Upper lobe of left lung (tissue), 6 donors: ENCODE results near the gene MANBA. TPM values are rescaled to one million over a fixed set of nuclear protein-coding genes. Genes with fewer than 3 reads are reported as not detected.

ENCODE experiments used
- ATAC-seq, 2 donors: fragments of 200-7000 bp; cut with Tn5 transposase; one replicate each; pipeline ENCODE4 v1.9.1; 2022; ENCODE audit warnings: mild to moderate bottlenecking in 2 of 2, moderate library complexity in 2 of 2; ENCODE audit not compliant: low FRiP score in 2 of 2
- DNase-seq, 2 donors: peaks; one replicate each; pipeline ENCODE4 v3.0.0-alpha.2; 2019 to 2020
- H3K27ac ChIP-seq, 4 donors: fragments of 200-600 bp; sonication (generic); one replicate each; pipeline ENCODE4 v1.5.1; 2016 to 2019
- H3K27me3 ChIP-seq, 4 donors: fragments of 200-600 bp; sonication (generic); one replicate each; pipeline ENCODE4 v1.5.1; 2017 to 2019
- H3K36me3 ChIP-seq, 4 donors: fragments of 200-600 bp; sonication (generic); one replicate each; pipeline ENCODE4 v1.5.1; 2016 to 2019
- H3K4me1 ChIP-seq, 4 donors: fragments of 200-600 bp; sonication (generic); one replicate each; pipeline ENCODE4 v1.5.1; 2018 to 2019
- H3K4me3 ChIP-seq, 4 donors: fragments of 200-600 bp; sonication (generic); one replicate each; pipeline ENCODE4 v1.5.1; 2017 to 2019; ENCODE audit warnings: mild to moderate bottlenecking in 2 of 4, moderate library complexity in 1 of 4
- H3K9me3 ChIP-seq, 4 donors: fragments of 200-600 bp; sonication (generic); one replicate each; pipeline ENCODE4 v1.5.1; 2018 to 2019
- EP300 ChIP-seq, 4 donors: sonication (generic); formaldehyde crosslinking; IDR thresholded peaks; one replicate each; pipeline ENCODE4 v1.5.1; 2017; ENCODE audit warnings: antibody characterized with exemption in 4 of 4, control low read depth in 2 of 4
- POLR2A ChIP-seq, 4 donors: fragments of 450-650 bp; IDR thresholded peaks; one replicate each; pipeline ENCODE4 v1.5.1; 2016 to 2017; ENCODE audit warnings: antibody characterized with exemption in 4 of 4, mild to moderate bottlenecking in 2 of 4
- POLR2AphosphoS5 ChIP-seq, 2 donors: sonication (generic); formaldehyde crosslinking; IDR thresholded peaks; one replicate each; pipeline ENCODE4 v1.5.1; 2017; ENCODE audit warnings: antibody characterized with exemption in 2 of 2
- WGBS, 2 donors: methylation state at CpG; one replicate each; pipeline ENCODE4 v1.1.5; 2017 to 2018; 5-methylcytosine and 5-hydroxymethylcytosine counted together
- total RNA-seq, 6 donors: library from RNA; depleted of rRNA in 4 of 6; stranded (reverse); fragments of >200 nt in 4 of 6; gene quantifications; one replicate each; pipeline versions ENCODE4 v1.1.0 to v1.2.1, GENCODE V29; 2016 to 2021
- TF ChIP-seq, protein P1 (sequence below), 6 experiments: fragments of 450-650 bp in 4 of 6; fragments of 200-600 bp in 2 of 6; sonication (generic) in 2 of 6; IDR thresholded peaks; one replicate each; pipeline ENCODE4 v1.5.1; 2016 to 2019; ENCODE audit warnings: antibody characterized with exemption in 6 of 6
- donor health status: DM: no; HTN: no; CAD: no; lungs with moderate emphysema.
- donor health status: DM: no; HTN: yes; CAD: no; lungs with severe emphysema.

The MANBA gene
- total RNA-seq, 6 donors from 2014 or later = 47.6 to 152 (median 59.3) TPM

DNA sequence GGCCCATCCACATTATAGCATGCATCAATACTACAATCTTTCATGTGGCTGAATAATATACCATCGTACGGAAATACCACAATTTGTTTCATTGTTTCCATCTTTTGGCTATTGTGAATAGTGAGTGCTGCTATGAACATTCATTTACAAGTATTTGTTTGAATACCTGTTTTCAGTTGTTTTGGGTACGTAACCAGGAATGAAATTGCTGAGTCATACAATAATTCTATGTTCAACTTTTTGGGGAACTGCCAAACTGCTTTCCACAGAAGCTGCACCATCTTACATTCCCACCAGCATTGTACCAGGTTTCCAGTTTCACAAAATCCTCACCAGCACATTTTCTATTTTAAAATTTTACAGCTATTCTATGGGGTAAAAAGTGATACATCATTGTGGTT lies 28.5 kb upstream of the MANBA start:
- Histone ChIP-seq H3K36me3 (peaks cover 0 to 15% (median 0%) of the 10 kb centered on the region in 4 donors), H3K27me3 (no peaks in the 10 kb centered on the region), H3K4me1 (no peaks in the 10 kb centered on the region), H3K4me3 (no peak overlapping the region), H3K27ac (no peak overlapping the region), H3K9me3 (no peaks in the 10 kb centered on the region)
- TF ChIP-seq, protein P1, sequence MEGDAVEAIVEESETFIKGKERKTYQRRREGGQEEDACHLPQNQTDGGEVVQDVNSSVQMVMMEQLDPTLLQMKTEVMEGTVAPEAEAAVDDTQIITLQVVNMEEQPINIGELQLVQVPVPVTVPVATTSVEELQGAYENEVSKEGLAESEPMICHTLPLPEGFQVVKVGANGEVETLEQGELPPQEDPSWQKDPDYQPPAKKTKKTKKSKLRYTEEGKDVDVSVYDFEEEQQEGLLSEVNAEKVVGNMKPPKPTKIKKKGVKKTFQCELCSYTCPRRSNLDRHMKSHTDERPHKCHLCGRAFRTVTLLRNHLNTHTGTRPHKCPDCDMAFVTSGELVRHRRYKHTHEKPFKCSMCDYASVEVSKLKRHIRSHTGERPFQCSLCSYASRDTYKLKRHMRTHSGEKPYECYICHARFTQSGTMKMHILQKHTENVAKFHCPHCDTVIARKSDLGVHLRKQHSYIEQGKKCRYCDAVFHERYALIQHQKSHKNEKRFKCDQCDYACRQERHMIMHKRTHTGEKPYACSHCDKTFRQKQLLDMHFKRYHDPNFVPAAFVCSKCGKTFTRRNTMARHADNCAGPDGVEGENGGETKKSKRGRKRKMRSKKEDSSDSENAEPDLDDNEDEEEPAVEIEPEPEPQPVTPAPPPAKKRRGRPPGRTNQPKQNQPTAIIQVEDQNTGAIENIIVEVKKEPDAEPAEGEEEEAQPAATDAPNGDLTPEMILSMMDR (IDR thresholded peaks at IDR 0.05) = no peak
- no peak for TF ChIP-seq POLR2A (IDR thresholded peaks at IDR 0.05)
- TF ChIP-seq POLR2AphosphoS5 (IDR thresholded peaks at IDR 0.05) = peak in 1 of 2 donors; percentile 20
- TF ChIP-seq EP300 (IDR thresholded peaks at IDR 0.05) = no peak
- 63 to 85% methylated on average over 3 of the region's 3 CpGs for WGBS, 2 donors
- DNase-seq (no peak), ATAC-seq (no peak)

DNA sequence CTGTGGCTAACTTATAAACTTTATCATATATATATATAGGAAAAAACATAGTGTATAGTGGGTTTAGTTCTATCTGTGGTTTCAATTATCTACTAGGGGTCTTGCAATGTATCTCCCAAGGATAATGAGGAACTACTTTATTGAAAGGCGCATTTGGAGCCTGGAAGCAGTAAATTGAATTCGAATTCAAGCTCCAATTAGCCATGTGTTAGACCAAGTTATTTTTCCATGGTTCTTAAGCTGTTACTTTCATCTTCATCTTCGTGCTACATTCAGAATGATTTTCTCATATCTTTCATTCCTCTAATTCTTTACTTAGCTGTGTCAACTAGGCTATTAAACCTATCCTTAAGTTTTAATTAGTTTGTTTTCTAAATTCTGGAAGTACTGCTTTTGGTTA lies 27.2 kb upstream of the MANBA start:
- ATAC-seq (no peak), DNase-seq (no peak)
- H3K9me3 ChIP-seq = no peaks in the 10 kb centered on the region
- no peaks in the 10 kb centered on the region for H3K27me3 ChIP-seq
- H3K4me3 ChIP-seq = no peak overlapping the region
- no peak overlapping the region for H3K27ac ChIP-seq
- WGBS, 2 donors = 92 to 93% methylated on average over 3 of the region's 3 CpGs
- peaks cover 0 to 9% (median 0%) of the 10 kb centered on the region in 4 donors for H3K36me3 ChIP-seq
- no peaks in the 10 kb centered on the region for H3K4me1 ChIP-seq
- no peak for TF ChIP-seq POLR2A (IDR thresholded peaks at IDR 0.05)
- TF ChIP-seq POLR2AphosphoS5 (IDR thresholded peaks at IDR 0.05) = no peak
- TF ChIP-seq, protein P1 (IDR thresholded peaks at IDR 0.05) = no peak
- TF ChIP-seq EP300 (IDR thresholded peaks at IDR 0.05) = no peak

DNA sequence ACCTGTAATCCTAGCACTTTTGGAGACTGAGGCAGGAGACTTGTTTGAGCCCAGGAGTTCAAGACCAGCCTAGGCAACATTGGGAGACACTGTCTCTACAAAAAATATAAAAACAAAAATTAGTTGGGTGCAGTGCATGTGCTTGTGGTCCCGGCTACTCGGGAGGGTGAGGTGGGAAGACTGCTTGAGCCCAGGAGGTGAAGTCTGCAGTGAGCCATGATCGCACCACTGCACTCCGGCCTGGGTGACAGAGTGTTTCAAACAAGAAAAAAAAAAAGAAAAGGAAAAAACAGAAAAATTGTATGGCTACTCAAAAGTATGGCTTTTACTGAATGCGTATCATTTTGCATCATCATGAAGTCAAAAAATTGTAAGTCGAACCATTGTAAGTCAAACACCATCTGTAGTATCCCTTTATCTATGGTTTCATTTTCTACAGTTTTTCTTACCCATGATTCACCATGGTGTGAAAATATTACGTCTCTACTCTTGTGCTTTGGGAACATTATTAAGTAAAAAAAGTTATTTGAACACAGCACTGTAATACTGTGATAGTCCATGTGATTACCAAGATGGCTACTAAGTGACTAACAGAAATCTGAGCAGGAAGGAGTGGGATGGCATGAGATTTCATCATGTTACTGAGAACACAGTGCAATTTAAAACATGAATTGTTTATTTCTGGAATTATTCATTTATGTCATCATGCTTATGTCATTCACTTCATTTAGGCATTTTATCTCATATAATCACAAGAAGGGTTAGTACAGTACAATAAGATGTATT lies 26.5 kb upstream of the MANBA start:
- DNase-seq = no peak
- no peaks in the 10 kb centered on the region for H3K4me1 ChIP-seq
- H3K9me3 ChIP-seq = no peaks in the 10 kb centered on the region
- WGBS, 2 donors = 94% methylated on average over 7 of the region's 7 CpGs
- ATAC-seq = peak in 1 of 2 donors; percentile 48
- H3K36me3 ChIP-seq = peaks cover 0 to 5% (median 0%) of the 10 kb centered on the region in 4 donors
- TF ChIP-seq EP300 (IDR thresholded peaks at IDR 0.05) = peak in 1 of 4 donors; percentile 7
- peak in 1 of 2 donors; percentile 11 for TF ChIP-seq POLR2AphosphoS5 (IDR thresholded peaks at IDR 0.05)
- no peak for TF ChIP-seq POLR2A (IDR thresholded peaks at IDR 0.05)
- no peak overlapping the region for H3K4me3 ChIP-seq
- H3K27ac ChIP-seq = no peak overlapping the region
- no peaks in the 10 kb centered on the region for H3K27me3 ChIP-seq

DNA sequence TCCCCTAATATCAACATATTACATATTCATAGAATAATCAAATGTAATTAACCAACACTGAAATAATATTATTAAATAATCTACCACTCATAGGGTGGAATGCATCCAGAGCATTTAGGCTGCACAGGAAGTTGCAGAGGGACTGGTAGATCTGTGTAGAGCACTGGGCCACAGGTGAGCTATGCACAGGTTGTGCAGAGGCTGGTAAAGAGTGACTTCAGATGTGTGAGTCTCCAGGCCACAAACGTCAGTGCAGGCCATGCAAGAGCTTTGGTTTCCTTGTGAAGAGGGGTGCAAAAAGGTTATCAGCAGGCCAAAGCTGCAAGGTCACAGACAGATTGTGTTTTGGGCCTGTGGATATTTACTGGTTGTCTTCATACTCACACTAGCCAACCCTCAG lies 25.5 kb upstream of the MANBA start:
- no peak for TF ChIP-seq POLR2AphosphoS5 (IDR thresholded peaks at IDR 0.05)
- TF ChIP-seq POLR2A (IDR thresholded peaks at IDR 0.05) = no peak
- TF ChIP-seq EP300 (IDR thresholded peaks at IDR 0.05) = no peak
- TF ChIP-seq, protein P1 (IDR thresholded peaks at IDR 0.05) = no peak
- H3K27ac ChIP-seq = no peak overlapping the region

DNA sequence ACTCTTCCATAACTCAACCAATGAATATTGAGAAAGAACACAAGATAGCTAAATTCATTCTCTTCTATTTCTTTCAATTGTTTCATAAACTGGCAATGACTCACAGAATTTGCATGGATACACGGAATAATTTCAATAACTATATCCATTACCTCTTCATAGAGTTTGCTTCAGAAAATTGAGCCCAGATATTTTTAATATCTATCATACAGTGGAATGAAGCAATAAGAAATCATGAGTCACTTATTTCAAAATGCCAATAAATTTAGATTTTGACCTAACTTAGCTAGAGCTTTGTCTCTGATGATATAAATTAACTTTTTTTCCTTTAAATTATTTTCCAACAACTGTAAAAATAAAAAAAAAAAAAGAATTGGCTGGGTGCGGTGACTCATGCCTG lies 22.2 kb upstream of the MANBA start:
- 89 to 93% methylated on average over 2 of the region's 2 CpGs for WGBS, 2 donors
- ATAC-seq (no peak), DNase-seq (no peak)
- Histone ChIP-seq H3K36me3 (no peaks in the 10 kb centered on the region), H3K9me3 (no peaks in the 10 kb centered on the region), H3K4me1 (peaks cover 0 to 6% (median 0%) of the 10 kb centered on the region in 4 donors), H3K27me3 (no peaks in the 10 kb centered on the region), H3K27ac (no peak overlapping the region), H3K4me3 (no peak overlapping the region)
- TF ChIP-seq POLR2A (IDR thresholded peaks at IDR 0.05) (no peak), POLR2AphosphoS5 (IDR thresholded peaks at IDR 0.05) (no peak), EP300 (IDR thresholded peaks at IDR 0.05) (no peak)
- TF ChIP-seq, protein P1 (IDR thresholded peaks at IDR 0.05) = no peak

More for the DNA sequence above, 25.5 kb upstream of the MANBA start:
- no peaks in the 10 kb centered on the region for H3K4me1 ChIP-seq
- 55 to 70% methylated on average over 1 of the region's 1 CpG for WGBS, 2 donors
- DNase-seq = no peak
- H3K4me3 ChIP-seq = no peak overlapping the region
- H3K36me3 ChIP-seq = peaks cover 0 to 2% (median 0%) of the 10 kb centered on the region in 4 donors
- peak in 1 of 2 donors; percentile 18 for ATAC-seq
- H3K27me3 ChIP-seq = no peaks in the 10 kb centered on the region
- H3K9me3 ChIP-seq = no peaks in the 10 kb centered on the region
